KG1 (cell line): ENCODE data around the gene GALNT13.

Experiments used
- DNase-seq: peaks from one replicate; lab custom pipeline; 2025; lab: John Stamatoyannopoulos, UW

GALNT13 gene

GRCh38 chr2:153944800-153945199, 73.1 kb downstream of the GALNT13 start:
- no peak for DNase-seq

DNA sequence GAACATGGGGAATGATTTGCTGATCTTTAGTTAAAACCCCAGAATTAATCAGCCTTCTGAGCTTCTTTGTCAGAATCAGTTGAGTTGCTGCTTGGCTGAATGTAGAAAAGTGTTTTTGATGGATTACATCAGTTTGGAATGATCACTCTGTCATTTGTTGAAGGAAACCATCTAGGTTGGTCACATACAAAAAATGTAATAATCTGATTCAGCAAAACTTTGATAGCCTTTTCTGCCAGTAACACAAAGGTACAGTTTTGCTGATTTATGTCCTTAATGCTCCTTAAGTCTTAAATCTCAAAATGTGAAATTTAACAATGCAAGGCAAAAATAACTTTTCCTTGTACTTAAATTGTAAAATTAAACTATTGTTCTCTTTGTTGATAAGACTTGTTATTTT, 74.3 kb downstream of the GALNT13 start:
- DNase-seq, result no peak

DNA sequence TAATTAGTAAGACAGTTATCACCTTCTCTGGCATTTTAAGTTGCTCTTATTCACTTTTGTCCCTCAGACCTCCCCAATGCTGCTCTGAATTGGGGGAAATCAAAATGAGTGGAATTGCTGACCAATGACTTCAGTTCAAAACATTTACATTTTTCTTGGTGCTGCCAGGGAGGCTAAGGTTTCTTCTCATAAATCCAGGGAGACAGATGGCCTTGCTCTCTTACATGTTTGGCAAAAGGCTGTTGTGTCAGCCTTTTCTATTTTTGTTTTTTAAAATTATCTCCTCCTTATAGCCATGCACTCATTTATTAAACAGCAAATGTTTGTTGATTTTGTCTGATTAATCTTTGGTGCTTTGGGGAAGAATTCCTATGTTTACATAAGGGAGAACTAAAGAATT, 82.0 kb downstream of the GALNT13 start:
- DNase-seq, result no peak

DNA sequence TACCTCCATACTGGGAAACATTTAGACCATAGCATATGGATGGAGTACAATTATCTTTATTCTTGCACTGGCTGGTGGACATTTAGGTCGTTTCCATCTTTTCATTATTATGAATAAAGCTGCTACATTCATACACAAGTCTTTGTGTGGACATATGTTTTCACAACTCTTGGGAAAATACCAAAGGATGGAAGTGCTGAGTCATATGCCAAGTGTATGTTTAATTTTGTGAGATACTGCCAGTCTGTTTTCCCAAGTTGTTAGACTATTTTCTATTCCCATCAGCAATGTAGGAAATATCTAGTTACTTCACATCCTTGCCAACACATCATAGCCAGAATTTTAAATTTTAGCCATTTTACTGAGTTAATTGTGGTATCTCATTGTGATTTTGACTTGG, 91.5 kb downstream of the GALNT13 start:
- DNase-seq, result no peak

- no peak for DNase-seq
These were observed 95.7 kb downstream of the GALNT13 start for GRCh38 chr2:153967248-153967973.

- DNase-seq, result no peak
These were observed 99.5 kb downstream of the GALNT13 start for GRCh38 chr2:153971250-153971649.

DNA sequence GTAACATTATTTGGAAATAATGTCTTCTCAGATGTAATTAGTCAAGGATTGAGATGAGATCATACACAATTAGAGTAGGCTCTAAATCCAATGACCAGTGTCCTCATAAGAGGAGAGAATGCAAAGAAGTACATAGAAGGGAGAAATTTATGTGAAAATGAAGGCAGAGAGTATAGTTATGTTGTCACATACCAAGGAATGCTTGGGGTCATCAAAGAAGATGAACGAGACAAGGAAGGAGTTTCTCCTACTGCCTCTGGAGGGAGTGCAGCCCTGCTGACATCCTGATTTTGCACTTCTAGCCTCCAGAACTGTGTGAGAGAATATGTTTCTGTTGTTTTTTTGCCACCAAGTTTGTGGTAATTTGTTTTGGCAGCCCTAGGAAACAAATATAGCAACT, 100.1 kb downstream of the GALNT13 start:
- no peak for DNase-seq

DNA sequence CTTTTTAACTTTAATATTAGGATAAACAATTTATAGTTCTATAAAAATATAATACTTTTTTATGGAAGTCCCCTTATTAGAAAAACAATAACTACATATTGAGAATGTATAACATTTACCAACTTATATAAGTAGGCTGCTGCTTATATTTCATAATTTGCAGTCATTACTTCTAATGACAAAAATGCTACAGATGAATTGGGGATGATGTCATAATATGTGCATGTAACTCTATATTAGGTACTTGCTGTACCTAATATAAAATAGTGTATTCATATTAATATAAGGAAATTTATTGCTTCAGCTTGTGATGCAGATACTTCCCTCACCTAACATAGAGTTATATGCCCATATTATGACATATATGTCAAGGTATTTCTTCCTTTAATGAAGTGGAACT, 100.7 kb downstream of the GALNT13 start:
- no peak for DNase-seq

DNA sequence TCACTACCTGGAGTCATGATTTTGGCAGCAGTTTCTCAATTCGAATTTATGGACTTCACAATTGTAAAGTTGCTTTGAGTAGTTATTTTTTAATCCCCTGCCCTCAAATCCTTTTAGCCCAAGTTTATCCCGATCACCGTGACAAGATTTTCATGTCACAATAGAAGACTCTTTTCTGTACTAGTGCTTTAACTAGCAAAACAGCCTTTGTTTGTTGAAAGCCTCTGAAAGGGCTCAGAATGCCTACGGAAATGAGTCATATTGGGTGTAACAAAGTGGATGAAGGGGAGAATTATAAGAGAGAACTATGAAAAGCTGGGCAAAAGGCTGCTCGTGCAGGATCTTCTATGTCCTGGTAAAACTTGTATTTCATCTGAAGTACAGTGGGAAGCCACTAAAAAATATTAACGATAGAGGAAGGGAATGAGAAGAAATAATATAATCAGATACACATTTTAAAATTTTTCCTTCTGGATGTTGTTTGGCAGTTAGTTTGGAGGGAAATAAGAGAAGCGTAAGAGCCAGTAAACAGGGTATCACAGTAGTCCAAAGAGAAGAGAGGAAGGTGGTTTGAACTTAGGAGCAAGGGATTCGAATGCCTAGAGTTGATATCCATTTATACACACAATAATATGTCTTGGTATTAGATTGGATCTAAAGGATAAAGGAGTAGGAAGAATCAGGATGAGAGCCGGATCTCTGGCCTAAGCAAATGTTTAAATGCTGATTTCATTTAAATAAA, 114.9 kb downstream of the GALNT13 start:
- DNase-seq, result no peak

DNA sequence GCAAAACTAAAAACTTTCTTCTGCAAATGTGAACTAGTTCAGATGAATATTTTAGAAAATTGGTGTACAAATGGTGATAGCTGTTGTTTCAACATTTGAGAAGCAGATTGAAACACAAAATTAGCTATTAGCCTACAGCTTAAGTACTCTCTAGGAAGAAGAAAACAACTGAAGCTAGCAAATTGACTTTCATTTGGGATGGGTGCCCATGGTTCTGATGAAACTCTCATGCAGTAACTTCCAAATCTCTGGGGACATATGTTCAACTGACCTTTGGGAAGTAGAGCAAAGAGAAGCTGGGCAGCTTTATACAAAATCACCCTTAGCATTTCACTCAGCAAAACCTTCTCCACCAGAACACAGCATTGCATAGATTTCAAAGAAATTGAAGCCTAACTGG, 119.0 kb downstream of the GALNT13 start:
- no peak for DNase-seq

DNA sequence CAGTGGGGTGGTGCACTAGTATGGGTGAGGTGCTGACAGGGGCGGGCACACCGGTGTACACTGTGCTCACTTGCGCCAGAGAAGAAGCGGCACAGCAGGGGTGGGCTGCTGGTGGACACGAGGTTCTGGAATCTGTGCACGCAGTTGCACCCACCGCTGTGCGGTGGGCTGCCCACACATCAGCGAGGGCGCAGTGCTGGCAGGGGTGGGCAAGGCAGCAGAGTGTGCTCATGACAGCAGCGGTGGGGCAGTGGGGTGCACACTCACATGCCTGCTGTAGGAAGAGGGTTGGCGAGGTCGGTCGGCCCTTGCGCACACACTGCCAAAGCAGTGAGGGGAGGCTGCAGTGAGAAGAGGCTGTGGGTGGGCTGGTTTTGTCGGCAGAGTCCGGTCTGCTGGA, 141.8 kb downstream of the GALNT13 start:
- no peak for DNase-seq

- DNase-seq, result no peak
These were observed 143.5 kb downstream of the GALNT13 start for GRCh38 chr2:154015233-154015632.

DNA sequence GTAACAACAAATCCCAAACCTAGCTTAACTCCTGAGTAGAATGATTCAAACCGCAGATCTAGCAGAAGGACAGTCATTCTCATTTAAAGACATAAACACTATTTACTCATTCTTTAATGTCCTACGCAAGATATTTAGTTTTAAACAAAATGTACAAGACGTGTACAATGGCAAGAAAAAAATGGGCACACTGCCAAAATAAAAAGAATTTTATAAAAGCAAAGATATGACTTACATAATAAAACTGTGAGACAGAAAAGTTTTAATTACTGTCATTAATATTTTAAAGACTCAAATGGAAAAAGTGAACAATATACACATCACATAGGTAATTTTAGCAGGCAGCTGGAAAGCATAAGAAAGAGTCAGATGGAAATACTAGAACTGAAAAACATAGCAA, 157.8 kb downstream of the GALNT13 start:
- DNase-seq, result no peak

- DNase-seq, result no peak
These were observed 160.5 kb downstream of the GALNT13 start for GRCh38 chr2:154032220-154032619.

DNA sequence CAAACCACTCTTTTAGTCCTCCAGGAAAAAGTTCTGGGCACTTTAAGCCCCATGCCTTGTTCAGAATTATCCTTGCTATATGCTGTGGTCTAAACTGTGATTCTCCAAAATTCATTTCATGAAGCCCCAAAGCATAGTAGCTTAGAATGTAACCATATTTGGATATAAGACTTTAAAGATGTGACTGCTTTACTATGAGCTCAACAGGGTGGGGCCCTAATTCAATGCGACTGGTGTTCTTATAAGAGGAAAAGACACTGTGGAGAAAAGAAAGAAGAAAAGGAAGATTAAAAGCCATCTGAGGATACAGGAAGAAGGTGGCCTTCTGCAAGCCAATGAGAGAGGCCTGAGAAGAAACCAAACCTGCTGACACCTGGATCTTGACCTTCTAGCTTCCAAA, 174.8 kb downstream of the GALNT13 start:
- DNase-seq, result no peak

- DNase-seq, result no peak
These were observed 177.2 kb downstream of the GALNT13 start for GRCh38 chr2:154048905-154049304.

DNA sequence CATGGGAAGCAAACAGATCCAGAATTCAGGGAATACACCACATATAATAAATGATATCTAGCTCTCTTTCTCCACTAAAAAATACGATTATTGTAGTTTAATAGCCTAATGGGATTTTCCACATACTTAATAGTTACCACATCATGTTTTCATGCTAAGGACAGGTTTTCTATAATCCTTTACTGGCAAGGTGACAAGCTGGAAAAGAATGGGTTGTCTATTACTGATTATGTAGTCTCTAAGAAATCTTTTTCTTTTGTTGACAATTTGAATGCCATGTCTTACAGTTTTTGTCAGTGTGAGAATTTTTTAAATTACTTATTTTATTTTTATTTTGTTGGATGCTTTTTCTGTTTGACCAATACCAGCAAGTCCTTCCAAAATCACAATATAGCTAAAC, 177.8 kb downstream of the GALNT13 start:
- DNase-seq, result no peak

DNA sequence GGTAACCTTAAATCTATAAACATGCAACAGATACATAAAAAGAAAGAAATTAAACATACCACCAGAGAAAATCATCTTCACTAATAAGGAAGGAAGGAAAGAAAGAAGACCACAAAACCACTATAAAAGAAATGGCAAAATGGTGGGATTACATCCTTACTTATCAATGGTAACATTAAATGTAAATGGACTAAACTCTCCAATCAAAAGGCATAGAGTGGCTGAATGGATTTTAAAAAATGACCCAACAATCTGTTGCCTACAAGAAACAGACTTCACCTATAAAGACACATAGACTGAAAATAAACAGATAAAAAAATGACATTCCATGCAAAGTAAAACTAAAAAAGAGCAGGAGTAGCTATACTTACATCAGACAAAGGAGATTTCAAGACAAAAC, 195.4 kb downstream of the GALNT13 start:
- no peak for DNase-seq

DNA sequence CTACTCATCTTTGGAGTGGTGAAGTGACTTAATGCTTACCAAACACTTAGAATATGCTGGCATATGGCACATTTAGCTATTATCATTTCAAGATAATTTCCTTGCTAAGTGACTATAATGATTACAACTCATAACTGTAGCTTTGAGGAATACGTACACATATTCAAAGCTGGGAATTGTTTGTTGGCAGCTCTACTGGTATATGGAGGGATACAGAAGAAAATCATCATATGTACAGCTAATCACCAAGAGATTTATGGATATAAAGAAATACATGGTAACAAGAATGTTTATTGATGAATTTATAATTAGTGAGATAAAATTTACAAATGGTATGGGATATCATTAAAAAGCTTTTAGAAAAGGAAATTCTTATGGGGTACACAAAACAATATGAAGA, 207.2 kb downstream of the GALNT13 start:
- DNase-seq, result no peak

- DNase-seq, result no peak
These were observed 220.8 kb downstream of the GALNT13 start for GRCh38 chr2:154092571-154092970.

- DNase-seq, result no peak
These were observed 222.1 kb downstream of the GALNT13 start for GRCh38 chr2:154093856-154094255.

DNA sequence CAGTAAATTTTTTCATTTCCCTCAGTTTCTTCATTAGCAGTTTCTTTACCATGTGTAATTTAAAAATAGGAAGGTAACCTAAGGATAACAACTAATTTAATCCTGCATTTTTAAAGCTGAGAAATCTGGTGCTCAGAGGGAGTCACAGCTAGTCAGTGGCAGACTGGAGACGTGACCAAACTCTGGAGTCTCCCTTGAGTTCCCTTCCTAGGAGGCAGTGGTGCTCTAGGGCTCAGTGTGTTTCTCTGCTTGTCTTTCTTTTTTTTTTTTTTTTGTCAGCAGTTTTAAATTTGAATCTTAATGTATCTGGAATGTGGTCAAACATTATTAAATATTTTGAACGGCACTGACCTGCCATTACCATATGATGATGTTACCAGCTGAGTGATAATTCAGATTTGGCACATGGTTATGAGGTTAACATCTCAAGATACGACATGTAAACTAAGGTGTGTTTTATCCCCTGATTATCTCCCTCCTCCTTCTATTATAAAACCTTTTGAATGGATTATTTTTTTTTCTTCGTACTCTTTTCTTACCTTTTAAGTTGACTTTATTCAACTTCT, 226.2 kb downstream of the GALNT13 start:
- no peak for DNase-seq

- DNase-seq, result no peak
These were observed 249.0 kb downstream of the GALNT13 start for GRCh38 chr2:154120706-154121105.
